ENCODE data around the gene LZTS3. TPM values are rescaled to one million over a fixed set of nuclear protein-coding genes. Genes with fewer than 3 reads are reported as not detected.

The LZTS3 gene
- polyA plus RNA-seq, 1 donor (not counting 4 experiments of a cell fraction or from before 2014, with no cell fraction given), result 2.5 TPM

DNA sequence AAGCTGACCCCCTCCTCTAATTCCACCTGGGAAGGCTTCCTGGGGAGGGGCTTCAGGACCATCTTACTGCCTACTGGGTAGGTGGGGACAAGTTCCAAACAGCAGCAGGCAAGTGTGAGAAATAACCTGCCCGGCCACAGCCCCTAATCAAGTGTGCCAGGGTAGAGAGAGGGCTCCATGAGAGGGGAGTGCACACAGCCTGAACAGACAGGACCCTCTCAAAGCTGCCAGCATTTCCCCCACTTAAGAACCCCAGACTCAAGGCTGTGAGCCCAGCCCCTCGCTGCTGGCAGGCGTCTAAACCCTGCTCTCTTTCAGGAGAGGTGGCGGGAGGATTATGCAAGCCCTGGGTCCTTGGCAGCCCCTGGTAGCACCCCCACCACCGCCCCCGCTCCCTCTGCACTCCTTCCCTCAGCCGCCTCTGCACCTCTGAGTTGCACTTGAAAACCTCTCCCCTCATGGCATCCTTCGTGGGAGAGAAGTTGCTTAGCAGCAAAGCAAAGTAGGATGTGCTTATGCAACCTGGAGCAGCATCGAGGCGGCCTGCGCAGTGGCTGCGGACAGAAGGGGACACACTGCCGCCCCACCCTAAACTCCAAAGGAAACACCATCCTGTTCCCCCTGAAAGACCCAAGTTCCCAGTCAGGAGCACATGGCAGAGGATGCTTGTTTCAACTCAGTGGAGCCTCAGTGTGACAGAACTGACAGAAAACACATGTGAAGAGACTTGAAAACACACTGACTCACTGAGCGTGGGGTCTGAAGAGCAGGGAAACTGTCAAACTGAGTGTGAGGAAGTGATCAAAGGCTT lies 20.7 kb upstream of the LZTS3 start:
- TF ChIP-seq, protein P1, sequence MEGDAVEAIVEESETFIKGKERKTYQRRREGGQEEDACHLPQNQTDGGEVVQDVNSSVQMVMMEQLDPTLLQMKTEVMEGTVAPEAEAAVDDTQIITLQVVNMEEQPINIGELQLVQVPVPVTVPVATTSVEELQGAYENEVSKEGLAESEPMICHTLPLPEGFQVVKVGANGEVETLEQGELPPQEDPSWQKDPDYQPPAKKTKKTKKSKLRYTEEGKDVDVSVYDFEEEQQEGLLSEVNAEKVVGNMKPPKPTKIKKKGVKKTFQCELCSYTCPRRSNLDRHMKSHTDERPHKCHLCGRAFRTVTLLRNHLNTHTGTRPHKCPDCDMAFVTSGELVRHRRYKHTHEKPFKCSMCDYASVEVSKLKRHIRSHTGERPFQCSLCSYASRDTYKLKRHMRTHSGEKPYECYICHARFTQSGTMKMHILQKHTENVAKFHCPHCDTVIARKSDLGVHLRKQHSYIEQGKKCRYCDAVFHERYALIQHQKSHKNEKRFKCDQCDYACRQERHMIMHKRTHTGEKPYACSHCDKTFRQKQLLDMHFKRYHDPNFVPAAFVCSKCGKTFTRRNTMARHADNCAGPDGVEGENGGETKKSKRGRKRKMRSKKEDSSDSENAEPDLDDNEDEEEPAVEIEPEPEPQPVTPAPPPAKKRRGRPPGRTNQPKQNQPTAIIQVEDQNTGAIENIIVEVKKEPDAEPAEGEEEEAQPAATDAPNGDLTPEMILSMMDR (optimal IDR thresholded peaks at IDR 0.05 in 1 of 3, IDR thresholded peaks at IDR 0.05 in 1 of 3, conservative IDR thresholded peaks at IDR 0.05 in 1 of 3; ENCODE audit: extremely low read depth in 1 of 3, insufficient read depth in 2 of 3, low read length in 3 of 3), result no peak
- TF ChIP-seq EZH2 (IDR thresholded peaks at IDR 0.05; ENCODE audit: low read length), result no peak
- Histone ChIP-seq H3K9me1 (ENCODE audit: control insufficient read depth, extremely low read depth, insufficient read depth, low read length) (no peaks in the 10 kb centered on the region), H3K36me3 (ENCODE audit: control insufficient read depth in 2 of 2, extremely low read depth in 1 of 2, insufficient read depth in 2 of 2, low read length in 2 of 2) (peaks cover 43 to 48% of the 10 kb centered on the region in 2 experiments), H4K20me1 (ENCODE audit: control insufficient read depth, extremely low read depth, insufficient read depth, low read length) (no peaks in the 10 kb centered on the region), H3K27ac (ENCODE audit: control insufficient read depth, insufficient read depth, low read length) (no peak overlapping the region), H3K79me2 (ENCODE audit: control insufficient read depth, insufficient read depth, low read length) (no peaks in the 10 kb centered on the region), H3K4me2 (ENCODE audit: control insufficient read depth, extremely low read depth, insufficient read depth, low read depth, low read length) (no peak overlapping the region), H2AFZ (ENCODE audit: control insufficient read depth, low read length) (no peak overlapping the region), H3K4me3 (ENCODE audit: control insufficient read depth in 2 of 3, extremely low read depth in 1 of 3, insufficient read depth in 2 of 3, low read depth in 1 of 3, low read length in 3 of 3) (no peak overlapping the region), H3K9me3 (ENCODE audit: control insufficient read depth, low read depth, low read length) (no peaks in the 10 kb centered on the region), H3K9ac (ENCODE audit: control insufficient read depth, extremely low read depth, insufficient read depth, low read length) (no peak overlapping the region), H3K27me3 (ENCODE audit: control insufficient read depth, extremely low read depth, insufficient read depth, low read length) (no peaks in the 10 kb centered on the region), H3K4me1 (ENCODE audit: control insufficient read depth, extremely low read depth, insufficient read depth, low read length) (no peaks in the 10 kb centered on the region)
- DNase-seq (ENCODE audit: low read depth, low spot score) (no peak), FAIRE-seq (no peak)
- dilution Hi-C loops (cut with MboI; ENCODE audit: extremely low pct_ligation_motif_present, low sequenced_read_pairs), result no loop called here

DNA sequence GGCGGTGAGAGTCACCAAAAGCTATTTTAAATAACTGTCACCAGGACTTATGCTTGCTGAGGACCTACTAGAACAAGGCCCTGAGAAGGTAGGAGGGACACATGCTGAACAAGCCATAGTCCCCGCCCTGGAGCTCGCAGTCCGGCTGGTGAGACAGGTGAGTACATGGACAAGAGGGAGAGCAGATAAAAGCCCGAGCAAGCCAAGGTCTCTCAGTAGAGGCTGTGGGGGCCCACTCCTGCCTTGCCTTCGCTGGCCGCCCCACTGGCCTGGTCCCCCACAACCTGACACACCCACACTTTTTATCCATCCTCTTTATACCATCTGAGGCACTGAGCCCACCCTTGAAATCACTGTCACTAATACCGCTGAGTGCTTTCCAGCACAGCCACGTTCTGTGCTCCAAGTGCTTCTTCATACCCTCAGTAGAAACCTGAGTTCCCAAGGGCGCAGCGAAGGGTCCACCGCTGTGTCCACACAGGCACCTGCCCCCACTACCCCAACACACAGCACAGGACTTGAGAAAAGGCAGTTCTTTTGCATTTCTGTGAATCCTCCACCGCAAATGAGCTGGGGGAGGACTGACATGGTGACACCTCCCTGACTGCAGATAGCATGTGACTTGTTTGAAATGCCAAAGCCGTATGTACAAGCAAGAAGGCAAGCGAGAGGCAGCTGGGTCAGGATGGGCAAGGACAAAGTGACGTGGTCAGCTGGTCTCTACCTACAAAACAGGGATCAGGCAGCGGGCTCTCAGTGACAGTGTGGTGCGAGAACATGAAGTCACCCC lies 19.1 kb upstream of the LZTS3 start:
- Histone ChIP-seq H3K9me1 (ENCODE audit: control insufficient read depth, extremely low read depth, insufficient read depth, low read length) (no peaks in the 10 kb centered on the region), H3K27me3 (ENCODE audit: control insufficient read depth, extremely low read depth, insufficient read depth, low read length) (no peaks in the 10 kb centered on the region), H2AFZ (ENCODE audit: control insufficient read depth, low read length) (no peak overlapping the region), H3K4me2 (ENCODE audit: control insufficient read depth, extremely low read depth, insufficient read depth, low read depth, low read length) (no peak overlapping the region), H3K4me1 (ENCODE audit: control insufficient read depth, extremely low read depth, insufficient read depth, low read length) (no peaks in the 10 kb centered on the region), H3K4me3 (ENCODE audit: control insufficient read depth in 2 of 3, extremely low read depth in 1 of 3, insufficient read depth in 2 of 3, low read depth in 1 of 3, low read length in 3 of 3) (no peak overlapping the region), H3K79me2 (ENCODE audit: control insufficient read depth, insufficient read depth, low read length) (no peaks in the 10 kb centered on the region), H3K9ac (ENCODE audit: control insufficient read depth, extremely low read depth, insufficient read depth, low read length) (no peak overlapping the region), H3K36me3 (ENCODE audit: control insufficient read depth in 2 of 2, extremely low read depth in 1 of 2, insufficient read depth in 2 of 2, low read length in 2 of 2) (peaks cover 43 to 45% of the 10 kb centered on the region in 2 experiments), H4K20me1 (ENCODE audit: control insufficient read depth, extremely low read depth, insufficient read depth, low read length) (no peaks in the 10 kb centered on the region), H3K27ac (ENCODE audit: control insufficient read depth, insufficient read depth, low read length) (no peak overlapping the region), H3K9me3 (ENCODE audit: control insufficient read depth, low read depth, low read length) (no peaks in the 10 kb centered on the region)
- dilution Hi-C loops (cut with MboI; ENCODE audit: extremely low pct_ligation_motif_present, low sequenced_read_pairs), result no loop called here
- TF ChIP-seq, protein P1 (optimal IDR thresholded peaks at IDR 0.05 in 1 of 3, IDR thresholded peaks at IDR 0.05 in 1 of 3, conservative IDR thresholded peaks at IDR 0.05 in 1 of 3; ENCODE audit: extremely low read depth in 1 of 3, insufficient read depth in 2 of 3, low read length in 3 of 3), result no peak
- TF ChIP-seq EZH2 (IDR thresholded peaks at IDR 0.05; ENCODE audit: low read length), result no peak
- no peak for DNase-seq (ENCODE audit: low read depth, low spot score)
- FAIRE-seq, result no peak

All from keratinocyte (primary cell).